ENCODE measurements around the gene DCTN2. TPM values are rescaled to one million over a fixed set of nuclear protein-coding genes. Genes with fewer than 3 reads are reported as not detected.

DCTN2 gene
- polyA plus RNA-seq, 1 donor (not counting 4 experiments of a cell fraction or from before 2014, with no cell fraction given): 132 TPM

GRCh38 chr12:57485695-57486094 is 61.3 kb downstream of the DCTN2 start:
- Histone ChIP-seq H3K79me2 (ENCODE audit: control insufficient read depth, insufficient read depth, low read length) (peaks cover 26% of the 10 kb centered on the region), H4K20me1 (ENCODE audit: control insufficient read depth, extremely low read depth, insufficient read depth, low read length) (no peaks in the 10 kb centered on the region), H3K27ac (ENCODE audit: control insufficient read depth, insufficient read depth, low read length) (no peak overlapping the region), H3K4me2 (ENCODE audit: control insufficient read depth, extremely low read depth, insufficient read depth, low read depth, low read length) (no peak overlapping the region), H3K4me3 (ENCODE audit: control insufficient read depth in 2 of 3, extremely low read depth in 1 of 3, insufficient read depth in 2 of 3, low read depth in 1 of 3, low read length in 3 of 3) (no peak overlapping the region), H3K9ac (ENCODE audit: control insufficient read depth, extremely low read depth, insufficient read depth, low read length) (no peak overlapping the region), H3K36me3 (ENCODE audit: control insufficient read depth in 2 of 2, extremely low read depth in 1 of 2, insufficient read depth in 2 of 2, low read length in 2 of 2) (peaks cover 13% of the 10 kb centered on the region in 2 experiments), H3K4me1 (ENCODE audit: control insufficient read depth, extremely low read depth, insufficient read depth, low read length) (peaks cover 9% of the 10 kb centered on the region), H3K27me3 (ENCODE audit: control insufficient read depth, extremely low read depth, insufficient read depth, low read length) (peaks cover 5% of the 10 kb centered on the region), H3K9me3 (ENCODE audit: control insufficient read depth, low read depth, low read length) (no peaks in the 10 kb centered on the region), H2AFZ (ENCODE audit: control insufficient read depth, low read length) (no peak overlapping the region), H3K9me1 (ENCODE audit: control insufficient read depth, extremely low read depth, insufficient read depth, low read length) (no peaks in the 10 kb centered on the region)
- dilution Hi-C loops (cut with MboI; ENCODE audit: extremely low pct_ligation_motif_present, low sequenced_read_pairs): no loop called here
- DNase-seq (ENCODE audit: low read depth, low spot score): no peak
- no peak for FAIRE-seq
- no peak for TF ChIP-seq EZH2 (IDR thresholded peaks at IDR 0.05; ENCODE audit: low read length)
- no peak for TF ChIP-seq CTCF (optimal IDR thresholded peaks at IDR 0.05 in 1 of 3, IDR thresholded peaks at IDR 0.05 in 1 of 3, conservative IDR thresholded peaks at IDR 0.05 in 1 of 3; ENCODE audit: extremely low read depth in 1 of 3, insufficient read depth in 2 of 3, low read length in 3 of 3)

- DNase-seq (ENCODE audit: low read depth, low spot score) (no peak), FAIRE-seq (no peak)
- TF ChIP-seq CTCF (optimal IDR thresholded peaks at IDR 0.05 in 1 of 3, IDR thresholded peaks at IDR 0.05 in 1 of 3, conservative IDR thresholded peaks at IDR 0.05 in 1 of 3; ENCODE audit: extremely low read depth in 1 of 3, insufficient read depth in 2 of 3, low read length in 3 of 3) (no peak), EZH2 (IDR thresholded peaks at IDR 0.05; ENCODE audit: low read length) (no peak)
- Histone ChIP-seq H3K9me1 (ENCODE audit: control insufficient read depth, extremely low read depth, insufficient read depth, low read length) (no peaks in the 10 kb centered on the region), H4K20me1 (ENCODE audit: control insufficient read depth, extremely low read depth, insufficient read depth, low read length) (no peaks in the 10 kb centered on the region), H3K9me3 (ENCODE audit: control insufficient read depth, low read depth, low read length) (no peaks in the 10 kb centered on the region), H3K79me2 (ENCODE audit: control insufficient read depth, insufficient read depth, low read length) (peaks cover 6% of the 10 kb centered on the region), H3K9ac (ENCODE audit: control insufficient read depth, extremely low read depth, insufficient read depth, low read length) (no peak overlapping the region), H3K27ac (ENCODE audit: control insufficient read depth, insufficient read depth, low read length) (no peak overlapping the region), H3K36me3 (ENCODE audit: control insufficient read depth in 2 of 2, extremely low read depth in 1 of 2, insufficient read depth in 2 of 2, low read length in 2 of 2) (no peaks in the 10 kb centered on the region), H3K27me3 (ENCODE audit: control insufficient read depth, extremely low read depth, insufficient read depth, low read length) (peaks cover 13% of the 10 kb centered on the region), H3K4me1 (ENCODE audit: control insufficient read depth, extremely low read depth, insufficient read depth, low read length) (no peaks in the 10 kb centered on the region), H3K4me3 (ENCODE audit: control insufficient read depth in 2 of 3, extremely low read depth in 1 of 3, insufficient read depth in 2 of 3, low read depth in 1 of 3, low read length in 3 of 3) (no peak overlapping the region), H3K4me2 (ENCODE audit: control insufficient read depth, extremely low read depth, insufficient read depth, low read depth, low read length) (no peak overlapping the region), H2AFZ (ENCODE audit: control insufficient read depth, low read length) (no peak overlapping the region)
- dilution Hi-C loops (cut with MboI; ENCODE audit: extremely low pct_ligation_motif_present, low sequenced_read_pairs): no loop called here
Measured at GRCh38 chr12:57483466-57483865, 63.5 kb downstream of the DCTN2 start.
